Melanocyte of skin (primary cell): ENCODE measurements around the gene CHRNB4. TPM values are rescaled to one million over a fixed set of nuclear protein-coding genes. Genes with fewer than 3 reads are reported as not detected.

ENCODE experiments used
- small RNA-seq, 2 donors: library from RNA; depleted of rRNA; stranded (forward); fragments of <200 nt; gene quantifications; one replicate each; pipeline ENCODE3, GENCODE V24; 2012
- total RNA-seq, 2 donors: library from RNA; depleted of rRNA; stranded (reverse); fragments of >200 nt; gene quantifications; 2 replicates each; pipeline ENCODE4 v1.2.3, GENCODE V29; 2012

The CHRNB4 gene, protein sequence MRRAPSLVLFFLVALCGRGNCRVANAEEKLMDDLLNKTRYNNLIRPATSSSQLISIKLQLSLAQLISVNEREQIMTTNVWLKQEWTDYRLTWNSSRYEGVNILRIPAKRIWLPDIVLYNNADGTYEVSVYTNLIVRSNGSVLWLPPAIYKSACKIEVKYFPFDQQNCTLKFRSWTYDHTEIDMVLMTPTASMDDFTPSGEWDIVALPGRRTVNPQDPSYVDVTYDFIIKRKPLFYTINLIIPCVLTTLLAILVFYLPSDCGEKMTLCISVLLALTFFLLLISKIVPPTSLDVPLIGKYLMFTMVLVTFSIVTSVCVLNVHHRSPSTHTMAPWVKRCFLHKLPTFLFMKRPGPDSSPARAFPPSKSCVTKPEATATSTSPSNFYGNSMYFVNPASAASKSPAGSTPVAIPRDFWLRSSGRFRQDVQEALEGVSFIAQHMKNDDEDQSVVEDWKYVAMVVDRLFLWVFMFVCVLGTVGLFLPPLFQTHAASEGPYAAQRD
- under 1 TPM in 1 of 2 donors, not detected in 1; 0.69 TPM for total RNA-seq

DNA sequence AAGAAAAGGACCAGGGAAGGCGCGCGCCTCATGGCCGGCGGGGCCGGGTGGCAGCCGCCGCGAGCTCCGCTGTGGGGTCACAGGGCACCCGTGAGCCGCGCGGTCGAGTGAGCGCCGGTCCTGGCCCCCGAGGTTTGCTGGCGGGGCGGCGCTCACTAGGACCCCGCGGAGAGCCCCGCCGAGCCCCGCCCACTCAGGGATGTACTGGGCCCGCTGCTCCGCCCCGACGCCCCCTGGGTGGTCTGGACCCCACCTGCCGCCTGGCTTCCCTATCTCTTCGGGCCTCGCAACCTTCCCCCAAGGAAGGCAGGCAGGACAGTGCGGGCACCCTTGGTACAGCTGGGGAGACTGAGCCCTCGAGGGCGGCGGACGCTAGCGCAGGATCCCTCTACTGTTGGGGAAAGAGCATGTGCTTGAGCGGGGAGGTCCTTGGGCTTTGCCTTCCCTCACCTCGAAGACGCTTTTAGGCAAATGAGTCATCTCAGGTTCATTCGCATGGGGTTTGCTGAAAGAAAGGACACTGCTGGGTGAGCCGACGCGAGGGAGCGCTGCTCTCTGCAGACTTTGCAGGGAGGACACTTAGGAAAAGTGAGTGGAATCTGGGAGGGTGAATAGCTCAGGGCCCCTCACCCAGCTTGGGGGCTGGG lies at the start of gene CHRNB4:
Gene CHRNB4, minus strand, starts transcription at position 109 of the 647 bp plus-strand sequence. Its CDS starts 77 bp downstream, at position 32.

DNA sequence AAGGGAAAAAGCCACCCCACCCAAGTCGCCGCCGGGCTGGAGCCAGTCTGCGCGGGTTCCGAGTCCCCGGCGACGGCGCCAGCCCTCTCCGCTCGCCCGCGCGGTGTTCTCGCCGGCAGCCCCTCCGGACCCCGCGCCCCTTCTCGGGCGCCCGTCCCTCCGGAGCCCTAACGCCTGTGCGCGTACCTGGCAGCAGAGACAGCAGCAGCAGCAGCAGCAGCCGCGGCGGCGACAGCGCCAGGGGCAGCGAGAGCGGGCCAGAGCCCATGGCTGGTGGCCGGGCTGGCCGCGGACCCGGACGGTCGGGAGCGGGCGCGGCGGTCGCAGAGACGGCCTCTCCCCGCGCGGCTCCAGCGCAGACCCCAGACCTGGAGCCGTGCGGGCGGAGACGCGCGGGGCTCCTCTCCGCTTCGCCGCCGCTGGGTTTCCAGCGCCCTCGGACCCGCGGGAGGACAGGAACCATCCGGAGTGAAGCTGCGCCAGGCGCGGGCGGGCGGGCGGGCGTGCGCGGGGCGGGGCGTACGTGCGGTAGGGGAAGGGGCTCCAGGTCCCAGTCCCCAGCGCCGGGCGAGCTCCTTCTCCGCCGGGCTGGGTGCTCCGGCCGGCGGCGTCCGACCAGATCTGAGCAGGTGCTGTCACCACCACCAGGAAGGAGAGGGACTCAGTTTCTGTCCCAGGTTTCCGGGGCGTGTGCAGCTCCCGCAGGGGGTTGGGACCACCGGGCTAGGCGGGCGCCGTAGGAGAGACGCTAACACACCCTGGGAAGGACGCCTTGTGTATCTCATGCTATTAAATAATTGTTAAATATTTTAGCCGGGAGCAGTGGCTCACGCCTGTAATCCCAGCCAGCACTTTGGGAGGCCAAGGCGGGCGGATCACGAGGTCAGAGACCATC lies 20.2 kb downstream of the CHRNB4 start, which contains the start of gene CHRNA3:
Gene CHRNA3, minus strand, starts transcription at position 470 of the 895 bp plus-strand sequence. Its CDS starts 202 bp downstream, at position 268.

Small RNA genes lying within 50 kb of the gene (small RNA-seq; reads per million reads assigned to genes)
- 0 reads per million in 2 donors for gene AC067863.2

Other genes starting within 250 kb of the CHRNB4 start
- 10 to 100 TPM; 25.1 to 31.3 TPM for gene IREB2, start 203.0 kb downstream of the CHRNB4 start, total RNA-seq
- gene HYKK, start 133.6 kb downstream of the CHRNB4 start, total RNA-seq: 1 to 10 TPM; 3.7 to 7.9 TPM
- gene PSMA4, start 100.8 kb downstream of the CHRNB4 start, total RNA-seq: 100 to 1,000 TPM; 196 to 265 TPM
- gene CHRNA5, start 75.7 kb downstream of the CHRNB4 start, total RNA-seq: 10 to 100 TPM in 1 of 2 donors, 1 to 10 TPM in 1; 3.8 to 12.7 TPM
- under 1 TPM; under 0.01 to 0.67 TPM for gene CHRNA3, start 20.2 kb downstream of the CHRNB4 start, total RNA-seq
- gene ADAMTS7, start 170.3 kb upstream of the CHRNB4 start, total RNA-seq: 1 to 10 TPM; 3.1 to 4.0 TPM
- gene MORF4L1, start 231.7 kb upstream of the CHRNB4 start, total RNA-seq: 100 to 1,000 TPM; 222 to 258 TPM